HCT116 (cell line): ENCODE data around the gene ACADS. TPM values are rescaled to one million over a fixed set of nuclear protein-coding genes. Genes with fewer than 3 reads are reported as not detected.

Experiments
- ATAC-seq: fragments of 200-7000 bp; cut with Tn5 transposase; 2 replicates; pipeline ENCODE4 v1.9.1; 2020; ENCODE audit warnings: mild to moderate bottlenecking, moderate library complexity
- BruUV-seq: library from RNA; stranded (reverse); fragments of 400-500 nt; replicated peaks from 2 replicates; lab custom pipeline; 2021; lab: Mats Ljungman, UMichigan
- CTCF ChIA-PET: fragments of 300-600 bp; sonication (Branson Sonifier 250); formaldehyde crosslinking; loops from one replicate; lab custom pipeline; 2021; ENCODE audit warnings: antibody characterized with exemption; lab: Charles Lee
- POLR2A ChIA-PET: fragments of 300-600, 350-600 bp; sonication (Branson Sonifier 250); formaldehyde crosslinking; loops from one replicate; lab custom pipeline; 2021; ENCODE audit warnings: antibody characterized with exemption; lab: Charles Lee
- RAD21 ChIA-PET, 2 experiments: fragments of 300-600 bp; sonication (Branson Sonifier 250); formaldehyde crosslinking; loops; one replicate each; lab custom pipeline; 2023; ENCODE audit warnings: low total read pairs in 2 of 2; ENCODE audit not compliant: uncharacterized antibody in 2 of 2, unreplicated experiment in 2 of 2, low non-redundant PET in 1 of 2; lab: Charles Lee
- DNase-seq: peaks from one replicate; pipeline ENCODE4 v3.0.0-alpha.2; 2010; ENCODE audit warnings: low read depth, low spot score
- H2AFZ ChIP-seq: fragments of 200-600 bp; shearing (Covaris generic), sonication (generic); 2 replicates; pipeline ENCODE4 v1.6.1; 2017; ENCODE audit warnings: low read depth, mixed run types, mixed read lengths, antibody characterized with exemption, low read length; ENCODE audit not compliant: poor library complexity, severe bottlenecking
- H3K27ac ChIP-seq: 2 replicates; pipeline ENCODE4 v1.5.1; 2012; ENCODE audit warnings: low read depth, low read length
- H3K27me3 ChIP-seq: fragments of 200-600 bp; sonication (generic); 2 replicates; pipeline ENCODE4 v1.6.1; 2016; ENCODE audit warnings: mixed run types, low read length, mixed read lengths; ENCODE audit not compliant: insufficient read depth
- H3K36me3 ChIP-seq, 2 experiments: fragments of 200-500 bp in 1 of 2; fragments of 200-600 bp in 1 of 2; sonication (Bioruptor generic) in 1 of 2; sonication (generic) in 1 of 2; 2 replicates each; pipeline versions ENCODE4 v1.5.1 to v1.6.1; 2014 to 2016; ENCODE audit warnings: low read length in 2 of 2, inconsistent platforms in 1 of 2, mixed read lengths in 1 of 2, mixed run types in 1 of 2; ENCODE audit not compliant: insufficient read depth in 2 of 2, control insufficient read depth in 1 of 2
- H3K4me1 ChIP-seq, 2 experiments: fragments of 200-600 bp in 1 of 2; sonication (generic) in 1 of 2; 2 replicates each; pipeline versions ENCODE4 v1.5.1 to v1.6.1; 2012 to 2017; ENCODE audit warnings: low read length in 2 of 2, inconsistent platforms in 1 of 2, mild to moderate bottlenecking in 1 of 2, mixed read lengths in 1 of 2, mixed run types in 1 of 2, moderate library complexity in 1 of 2; ENCODE audit not compliant: insufficient read depth in 2 of 2, control insufficient read depth in 1 of 2
- H3K4me2 ChIP-seq: fragments of 200-600 bp; sonication (generic); 2 replicates; pipeline ENCODE4 v1.6.1; 2017; ENCODE audit warnings: mixed run types, low read length, mixed read lengths
- H3K4me3 ChIP-seq, 2 experiments: fragments of 200-600 bp in 1 of 2; sonication (generic) in 1 of 2; replicated peaks in 1 of 2; 2 replicates each; pipeline ENCODE4 v1.5.1; 2011 to 2016; ENCODE audit warnings: low read length in 2 of 2, control low read depth in 1 of 2, low read depth in 1 of 2, mild to moderate bottlenecking in 1 of 2, mixed read lengths in 1 of 2, mixed run types in 1 of 2
- H3K79me2 ChIP-seq: fragments of 200-600 bp; sonication (generic); 2 replicates; pipeline ENCODE4 v1.6.1; 2017; ENCODE audit warnings: mild to moderate bottlenecking, mixed run types, low read length, moderate library complexity, mixed read lengths; ENCODE audit not compliant: insufficient read depth
- H3K9ac ChIP-seq: fragments of 200-600 bp; sonication (generic); 2 replicates; pipeline ENCODE4 v1.6.1; 2016; ENCODE audit warnings: low read length, mixed read lengths
- H3K9me2 ChIP-seq: fragments of 200-600 bp; sonication (generic), shearing (Covaris generic); 2 replicates; pipeline ENCODE4 v1.6.1; 2017; ENCODE audit warnings: mixed run types, mild to moderate bottlenecking, moderate library complexity; ENCODE audit not compliant: insufficient read depth
- H3K9me3 ChIP-seq, 2 experiments: fragments of 200-500 bp in 1 of 2; fragments of 200-600 bp in 1 of 2; sonication (Bioruptor generic) in 1 of 2; sonication (generic) in 1 of 2; 2 replicates each; pipeline ENCODE4 v1.6.1; 2014 to 2017; ENCODE audit warnings: low read length in 2 of 2, mixed read lengths in 2 of 2, inconsistent platforms in 1 of 2, low read depth in 1 of 2, mild to moderate bottlenecking in 1 of 2, mixed run types in 1 of 2, moderate library complexity in 1 of 2; ENCODE audit not compliant: control insufficient read depth in 1 of 2, insufficient read depth in 1 of 2
- H4K20me1 ChIP-seq: fragments of 200-600 bp; sonication (generic), shearing (Covaris generic); 2 replicates; pipeline ENCODE4 v1.6.1; 2017; ENCODE audit warnings: mixed run types, mild to moderate bottlenecking, moderate library complexity; ENCODE audit not compliant: insufficient read depth
- CBX3 ChIP-seq: IDR thresholded peaks from 2 replicates; pipeline ENCODE4 v1.6.1; 2012; ENCODE audit warnings: low read depth
- CTCF ChIP-seq, 3 experiments: fragments of 200-600 bp in 1 of 3; sonication (generic) in 1 of 3; IDR thresholded peaks in 2 of 3; conservative IDR thresholded peaks in 1 of 3; 2 replicates each; pipeline ENCODE4 v1.5.1; 2012 to 2017; ENCODE audit warnings: low read depth in 2 of 3, low read length in 2 of 3, antibody characterized with exemption in 1 of 3, borderline replicate concordance in 1 of 3, control low read depth in 1 of 3, mild to moderate bottlenecking in 1 of 3, mixed read lengths in 1 of 3, mixed run types in 1 of 3, moderate library complexity in 1 of 3; ENCODE audit not compliant: insufficient read depth in 1 of 3
- ELF1 ChIP-seq: IDR thresholded peaks from 2 replicates; pipeline ENCODE4 v1.6.1; 2012; ENCODE audit warnings: low read depth, borderline replicate concordance
- FOSL1 ChIP-seq: IDR thresholded peaks from 2 replicates; pipeline ENCODE4 v1.6.1; 2012; ENCODE audit warnings: low read depth
- POLR2AphosphoS5 ChIP-seq: IDR thresholded peaks from 2 replicates; pipeline ENCODE4 v1.6.1; 2011; ENCODE audit warnings: mild to moderate bottlenecking, low read depth, low read length, moderate library complexity
- RAD21 ChIP-seq: IDR thresholded peaks from 2 replicates; pipeline ENCODE4 v1.6.1; 2012; ENCODE audit warnings: low read depth, mild to moderate bottlenecking
- REST ChIP-seq: IDR thresholded peaks from 2 replicates; pipeline ENCODE4 v1.6.1; 2012; ENCODE audit warnings: low read depth
- SRF ChIP-seq: IDR thresholded peaks from 2 replicates; pipeline ENCODE4 v1.6.1; 2012; ENCODE audit warnings: low read depth
- TCF7L2 ChIP-seq: IDR thresholded peaks from 2 replicates; pipeline ENCODE4 v1.7.0; 2011; ENCODE audit warnings: borderline replicate concordance, inconsistent platforms; ENCODE audit not compliant: insufficient read depth, insufficient read length; ENCODE audit errors: extremely low read depth
- intact Hi-C: fragments of 100-400 bp; cut with micrococcal nuclease; formaldehyde crosslinking; loops from 2 replicates; pipeline ENCODE4 v1.10.0; 2022
- total RNA-seq: library from RNA; stranded (reverse); gene quantifications from one replicate; pipeline ENCODE4 v1.2.1, GENCODE V29; 2021; ENCODE audit not compliant: unreplicated experiment
- TF ChIP-seq, protein P1 (sequence below): IDR thresholded peaks from 2 replicates; pipeline ENCODE4 v1.6.1; 2012

ACADS gene
- total RNA-seq, 1 experiment from 2014 or later = 21.4 TPM

- TF ChIP-seq FOSL1 = no peak
- TF ChIP-seq SRF = no peak
Measured at GRCh38 chr12:120766566-120766965, 40.9 kb downstream of the ACADS start (continued).

DNA sequence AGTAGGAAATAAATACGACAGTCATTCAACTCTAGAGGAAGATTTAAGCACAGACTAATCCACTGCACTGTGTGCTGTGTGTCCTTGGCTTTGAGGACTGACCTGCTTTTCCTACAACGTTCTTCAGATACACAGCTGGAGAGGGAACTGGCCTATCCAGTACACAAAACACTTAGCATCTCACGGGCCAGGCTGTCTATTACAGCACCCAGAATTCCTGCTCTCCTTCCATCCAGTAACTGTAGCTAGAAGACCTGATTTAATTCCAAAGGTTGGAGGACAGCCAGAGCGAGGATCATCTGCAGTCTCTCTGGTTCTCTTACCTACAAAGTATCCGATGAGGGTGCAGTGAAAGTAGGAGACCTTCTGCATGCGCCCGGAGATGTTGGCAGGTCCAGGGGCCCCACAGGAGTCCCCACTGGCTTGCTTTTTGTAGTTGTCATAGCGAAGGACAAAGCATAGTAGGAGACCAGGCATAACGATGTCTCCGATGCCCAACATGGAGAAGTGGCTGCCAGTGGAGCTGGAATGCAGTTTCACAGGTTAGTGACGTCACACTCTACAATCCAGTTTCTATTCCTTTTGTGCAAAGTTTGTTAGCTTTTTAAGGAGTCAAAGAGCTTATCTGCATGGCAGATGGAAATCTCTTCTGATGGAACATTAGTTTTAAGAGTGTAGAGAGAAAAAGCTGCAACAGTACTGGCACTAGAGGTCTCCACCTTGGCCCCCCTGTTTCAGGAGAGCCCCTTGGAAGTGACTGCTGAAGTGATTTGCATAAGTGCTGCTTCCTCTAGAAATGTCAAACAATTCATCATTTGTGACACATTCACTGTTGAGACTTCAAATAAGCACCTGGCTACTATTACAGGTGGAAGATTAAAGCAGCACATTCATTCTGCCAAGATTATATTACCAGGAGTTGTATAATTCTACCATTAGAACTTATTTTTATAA lies 41.7 kb downstream of the ACADS start:
- ChIA-PET RAD21 (no interaction called here), POLR2A (no interaction called here)
- H3K4me1 ChIP-seq = no peaks in the 10 kb centered on the region
- no peaks in the 10 kb centered on the region for H4K20me1 ChIP-seq
- intact Hi-C loops = no loop called here
- ATAC-seq = no peak
- no peaks in the 10 kb centered on the region for H3K9me2 ChIP-seq
- H3K79me2 ChIP-seq = no peaks in the 10 kb centered on the region
- no peak overlapping the region for H3K27ac ChIP-seq
- no peak overlapping the region for H3K4me2 ChIP-seq
- H3K4me3 ChIP-seq = no peak overlapping the region
- no peak for TF ChIP-seq ELF1
- TF ChIP-seq RAD21 = no peak
- TF ChIP-seq, all 23 proteins: peak for 0
- no peak for DNase-seq
- Histone ChIP-seq H3K27me3 (no peaks in the 10 kb centered on the region), H2AFZ (no peak overlapping the region), H3K9me3 (no peaks in the 10 kb centered on the region), H3K9ac (no peak overlapping the region), H3K36me3 (peaks cover 13% of the 10 kb centered on the region in 2 experiments; a peak in 3 of 4 replicates)
- BruUV-seq = no TSS peak
- CTCF ChIA-PET = no interaction called here

DNA sequence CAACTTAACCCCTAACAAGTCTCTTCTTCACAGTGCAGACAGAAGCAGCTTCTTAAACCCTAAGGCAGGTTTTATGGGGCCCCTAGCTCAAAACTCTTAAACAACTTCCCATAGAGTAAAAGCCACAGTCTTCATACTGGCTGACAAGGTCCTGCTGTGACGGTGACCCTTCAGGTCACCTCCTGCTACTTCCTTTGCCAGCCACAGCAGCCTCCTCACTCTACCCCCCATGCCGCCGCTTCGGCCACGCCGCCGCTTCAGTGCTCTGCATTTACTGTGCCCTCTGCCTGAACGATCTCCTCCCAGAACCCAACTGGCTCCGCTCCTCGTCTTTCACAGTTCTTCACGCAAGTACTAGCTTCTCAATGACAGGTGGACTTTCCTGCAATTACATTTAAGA lies 45.5 kb downstream of the ACADS start:
- Histone ChIP-seq H3K27me3 (no peaks in the 10 kb centered on the region), H3K9me2 (no peaks in the 10 kb centered on the region), H3K36me3 (peaks cover 6 to 10% of the 10 kb centered on the region in 2 experiments; a peak in 2 of 4 replicates), H3K4me3 (no peak overlapping the region), H3K9me3 (no peaks in the 10 kb centered on the region), H3K27ac (no peak overlapping the region), H3K9ac (no peak overlapping the region), H3K4me1 (no peaks in the 10 kb centered on the region), H4K20me1 (no peaks in the 10 kb centered on the region), H3K79me2 (no peaks in the 10 kb centered on the region), H2AFZ (no peak overlapping the region), H3K4me2 (no peak overlapping the region)
- BruUV-seq = no TSS peak
- intact Hi-C loops = no loop called here
- ChIA-PET CTCF (no interaction called here), RAD21 (no interaction called here), POLR2A (no interaction called here)
- ATAC-seq = no peak
- DNase-seq = no peak
- TF ChIP-seq SRF (no peak), CTCF (IDR thresholded peaks at IDR 0.05 in 2 of 3, conservative IDR thresholded peaks at IDR 0.05 in 1 of 3; ENCODE audit: borderline replicate concordance in 1 of 3, insufficient read depth in 1 of 3, low read depth in 2 of 3, low read length in 2 of 3) (no peak), ELF1 (no peak), TCF7L2 (no peak), CBX3 (no peak), POLR2AphosphoS5 (no peak), RAD21 (no peak), REST (no peak)
- TF ChIP-seq, protein P1, sequence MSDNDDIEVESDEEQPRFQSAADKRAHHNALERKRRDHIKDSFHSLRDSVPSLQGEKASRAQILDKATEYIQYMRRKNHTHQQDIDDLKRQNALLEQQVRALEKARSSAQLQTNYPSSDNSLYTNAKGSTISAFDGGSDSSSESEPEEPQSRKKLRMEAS = no peak
